ENCODE results near the gene SHF. TPM values are rescaled to one million over a fixed set of nuclear protein-coding genes. Genes with fewer than 3 reads are reported as not detected.

SHF gene
- polyA plus RNA-seq, 1 donor (not counting 4 experiments of a cell fraction or from before 2014, with no cell fraction given) = 0.24 TPM

DNA sequence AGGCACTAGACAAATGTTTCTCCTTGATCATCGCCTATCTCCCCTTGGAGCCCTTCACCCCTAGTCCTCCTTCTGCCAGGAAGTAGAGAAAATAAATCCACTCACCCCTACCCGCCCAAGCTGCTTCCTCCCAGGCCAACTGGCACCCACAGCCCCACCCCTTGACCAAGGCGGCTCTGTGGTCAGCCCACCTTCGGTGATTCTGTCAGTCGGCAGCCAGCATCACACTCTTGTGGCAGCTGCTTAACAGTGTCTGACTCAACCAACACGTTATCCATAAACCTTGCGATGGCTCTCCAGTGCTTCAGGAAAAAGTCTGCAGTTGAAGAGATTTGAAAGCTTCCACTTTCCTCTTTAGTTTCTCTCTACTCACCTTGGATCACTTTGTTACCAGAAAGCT, 7.6 kb downstream of the SHF start:
- Histone ChIP-seq H3K4me2 (ENCODE audit: control insufficient read depth, extremely low read depth, insufficient read depth, low read depth, low read length) (no peak overlapping the region), H3K9me1 (ENCODE audit: control insufficient read depth, extremely low read depth, insufficient read depth, low read length) (no peaks in the 10 kb centered on the region), H3K9me3 (ENCODE audit: control insufficient read depth, low read depth, low read length) (no peaks in the 10 kb centered on the region), H3K27ac (ENCODE audit: control insufficient read depth, insufficient read depth, low read length) (no peak overlapping the region), H3K79me2 (ENCODE audit: control insufficient read depth, insufficient read depth, low read length) (no peaks in the 10 kb centered on the region), H3K4me3 (ENCODE audit: control insufficient read depth in 2 of 3, extremely low read depth in 1 of 3, insufficient read depth in 2 of 3, low read depth in 1 of 3, low read length in 3 of 3) (no peak overlapping the region), H3K4me1 (ENCODE audit: control insufficient read depth, extremely low read depth, insufficient read depth, low read length) (no peaks in the 10 kb centered on the region), H2AFZ (ENCODE audit: control insufficient read depth, low read length) (no peak overlapping the region), H3K9ac (ENCODE audit: control insufficient read depth, extremely low read depth, insufficient read depth, low read length) (no peak overlapping the region), H3K27me3 (ENCODE audit: control insufficient read depth, extremely low read depth, insufficient read depth, low read length) (no peaks in the 10 kb centered on the region), H3K36me3 (ENCODE audit: control insufficient read depth in 2 of 2, extremely low read depth in 1 of 2, insufficient read depth in 2 of 2, low read length in 2 of 2) (no peaks in the 10 kb centered on the region), H4K20me1 (ENCODE audit: control insufficient read depth, extremely low read depth, insufficient read depth, low read length) (no peaks in the 10 kb centered on the region)
- dilution Hi-C loops (cut with MboI; ENCODE audit: extremely low pct_ligation_motif_present, low sequenced_read_pairs) = no loop called here
- no peak for TF ChIP-seq EZH2 (IDR thresholded peaks at IDR 0.05; ENCODE audit: low read length)
- TF ChIP-seq, protein P1, sequence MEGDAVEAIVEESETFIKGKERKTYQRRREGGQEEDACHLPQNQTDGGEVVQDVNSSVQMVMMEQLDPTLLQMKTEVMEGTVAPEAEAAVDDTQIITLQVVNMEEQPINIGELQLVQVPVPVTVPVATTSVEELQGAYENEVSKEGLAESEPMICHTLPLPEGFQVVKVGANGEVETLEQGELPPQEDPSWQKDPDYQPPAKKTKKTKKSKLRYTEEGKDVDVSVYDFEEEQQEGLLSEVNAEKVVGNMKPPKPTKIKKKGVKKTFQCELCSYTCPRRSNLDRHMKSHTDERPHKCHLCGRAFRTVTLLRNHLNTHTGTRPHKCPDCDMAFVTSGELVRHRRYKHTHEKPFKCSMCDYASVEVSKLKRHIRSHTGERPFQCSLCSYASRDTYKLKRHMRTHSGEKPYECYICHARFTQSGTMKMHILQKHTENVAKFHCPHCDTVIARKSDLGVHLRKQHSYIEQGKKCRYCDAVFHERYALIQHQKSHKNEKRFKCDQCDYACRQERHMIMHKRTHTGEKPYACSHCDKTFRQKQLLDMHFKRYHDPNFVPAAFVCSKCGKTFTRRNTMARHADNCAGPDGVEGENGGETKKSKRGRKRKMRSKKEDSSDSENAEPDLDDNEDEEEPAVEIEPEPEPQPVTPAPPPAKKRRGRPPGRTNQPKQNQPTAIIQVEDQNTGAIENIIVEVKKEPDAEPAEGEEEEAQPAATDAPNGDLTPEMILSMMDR (optimal IDR thresholded peaks at IDR 0.05 in 1 of 3, IDR thresholded peaks at IDR 0.05 in 1 of 3, conservative IDR thresholded peaks at IDR 0.05 in 1 of 3; ENCODE audit: extremely low read depth in 1 of 3, insufficient read depth in 2 of 3, low read length in 3 of 3) = no peak
- no peak for DNase-seq (ENCODE audit: low read depth, low spot score)
- FAIRE-seq = no peak

DNA sequence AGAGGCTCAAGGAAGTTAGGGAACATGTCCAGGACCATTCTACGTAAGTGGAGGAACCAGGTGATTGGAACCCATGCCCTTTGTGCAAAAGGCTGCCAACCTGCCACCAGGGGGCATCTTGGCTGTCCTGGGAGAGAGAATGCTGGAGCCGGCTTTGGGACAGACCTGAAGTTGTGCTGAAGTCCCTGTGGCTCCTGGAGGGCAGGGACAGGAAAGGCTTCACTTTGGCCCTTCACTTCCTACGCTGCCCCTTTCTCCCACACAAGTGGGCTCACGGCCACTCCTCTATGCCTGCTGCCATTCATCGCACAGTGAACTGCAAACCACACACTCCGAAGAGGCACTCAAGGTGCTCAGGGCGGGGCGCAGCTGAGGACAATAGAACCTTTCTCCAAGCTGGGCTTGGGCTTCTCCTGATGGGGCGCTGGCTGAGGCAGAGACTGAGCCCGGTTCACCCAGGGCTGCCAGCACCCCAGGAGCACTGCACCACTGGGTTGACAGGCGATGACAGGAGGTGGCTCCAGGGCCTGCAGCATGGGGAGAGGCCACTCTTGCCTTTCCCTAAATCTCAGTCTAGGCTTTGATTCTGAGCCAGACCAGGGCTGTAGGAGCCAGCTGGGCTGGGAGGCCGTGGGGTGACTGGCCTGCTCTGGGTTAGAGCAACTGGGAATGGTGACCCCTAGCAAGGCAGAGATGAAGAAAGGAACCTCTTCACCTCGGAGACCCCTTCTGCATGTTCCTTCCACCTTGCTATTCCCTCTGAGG, 8.4 kb downstream of the SHF start:
- no peaks in the 10 kb centered on the region for H3K9me1 ChIP-seq (ENCODE audit: control insufficient read depth, extremely low read depth, insufficient read depth, low read length)
- H3K27ac ChIP-seq (ENCODE audit: control insufficient read depth, insufficient read depth, low read length) = no peak overlapping the region
- DNase-seq (ENCODE audit: low read depth, low spot score) = no peak
- FAIRE-seq = no peak
- H3K36me3 ChIP-seq (ENCODE audit: control insufficient read depth in 2 of 2, extremely low read depth in 1 of 2, insufficient read depth in 2 of 2, low read length in 2 of 2) = no peaks in the 10 kb centered on the region
- no peak overlapping the region for H2AFZ ChIP-seq (ENCODE audit: control insufficient read depth, low read length)
- H3K9me3 ChIP-seq (ENCODE audit: control insufficient read depth, low read depth, low read length) = no peaks in the 10 kb centered on the region
- no peak overlapping the region for H3K4me3 ChIP-seq (ENCODE audit: control insufficient read depth in 2 of 3, extremely low read depth in 1 of 3, insufficient read depth in 2 of 3, low read depth in 1 of 3, low read length in 3 of 3)
- no peaks in the 10 kb centered on the region for H4K20me1 ChIP-seq (ENCODE audit: control insufficient read depth, extremely low read depth, insufficient read depth, low read length)
- H3K4me1 ChIP-seq (ENCODE audit: control insufficient read depth, extremely low read depth, insufficient read depth, low read length) = no peaks in the 10 kb centered on the region
- no peak overlapping the region for H3K9ac ChIP-seq (ENCODE audit: control insufficient read depth, extremely low read depth, insufficient read depth, low read length)
- H3K27me3 ChIP-seq (ENCODE audit: control insufficient read depth, extremely low read depth, insufficient read depth, low read length) = no peaks in the 10 kb centered on the region
- H3K4me2 ChIP-seq (ENCODE audit: control insufficient read depth, extremely low read depth, insufficient read depth, low read depth, low read length) = no peak overlapping the region
- TF ChIP-seq EZH2 (IDR thresholded peaks at IDR 0.05; ENCODE audit: low read length) = no peak
- TF ChIP-seq, protein P1 (optimal IDR thresholded peaks at IDR 0.05 in 1 of 3, IDR thresholded peaks at IDR 0.05 in 1 of 3, conservative IDR thresholded peaks at IDR 0.05 in 1 of 3; ENCODE audit: extremely low read depth in 1 of 3, insufficient read depth in 2 of 3, low read length in 3 of 3) = peak; percentile 51 to 60 (median 58)
- dilution Hi-C loops (cut with MboI; ENCODE audit: extremely low pct_ligation_motif_present, low sequenced_read_pairs) = no loop called here
- no peaks in the 10 kb centered on the region for H3K79me2 ChIP-seq (ENCODE audit: control insufficient read depth, insufficient read depth, low read length)

Data from keratinocyte (primary cell).